ENCODE measurements around the gene TRMT10C.
"Not testable (repeated sequence)": the region's sequence is repeated elsewhere in the genome, so short reads cannot be mapped to it uniquely, and the experiment has no call there.

The TRMT10C gene

GRCh38 chr3:101548527-101549105, 13.1 kb upstream of the TRMT10C start:
- DNase-seq (ENCODE audit: low spot score): no peak
- in situ Hi-C loops (cut with MboI; ENCODE audit: low pct_unique_long_range_greater_than_20kb, low sequenced_read_pairs, unreplicated experiment): no loop called here
- no peak for TF ChIP-seq CTCF (IDR thresholded peaks at IDR 0.05; ENCODE audit: extremely low read depth, insufficient read depth, missing control alignments)

DNA sequence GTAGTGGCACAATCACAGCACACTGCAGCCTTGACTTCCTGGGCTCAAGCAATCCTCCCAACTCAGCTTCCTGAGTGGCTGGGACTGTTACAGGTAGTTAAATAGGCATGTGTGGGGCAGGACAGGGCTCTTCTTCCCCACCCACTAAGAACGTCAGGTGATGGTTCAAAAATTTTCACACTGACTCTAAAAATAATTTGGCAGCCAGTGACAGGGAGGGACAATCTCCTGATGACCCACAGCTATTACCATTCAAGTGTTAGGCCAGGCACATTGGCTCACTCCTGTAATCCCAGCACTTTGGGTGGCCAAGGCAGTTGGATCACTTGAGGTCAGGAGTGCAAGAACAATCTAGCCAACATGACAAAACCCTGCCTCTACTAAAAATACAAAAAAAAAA, 12.2 kb upstream of the TRMT10C start:
- no peak for DNase-seq (ENCODE audit: low spot score)
- in situ Hi-C loops (cut with MboI; ENCODE audit: low pct_unique_long_range_greater_than_20kb, low sequenced_read_pairs, unreplicated experiment): no loop called here
- no peak for TF ChIP-seq CTCF (IDR thresholded peaks at IDR 0.05; ENCODE audit: extremely low read depth, insufficient read depth, missing control alignments)

GRCh38 chr3:101551359-101552081, 10.1 kb upstream of the TRMT10C start:
- DNase-seq (ENCODE audit: low spot score); in situ Hi-C loops (cut with MboI; ENCODE audit: low pct_unique_long_range_greater_than_20kb, low sequenced_read_pairs, unreplicated experiment): not testable (repeated sequence)

DNA sequence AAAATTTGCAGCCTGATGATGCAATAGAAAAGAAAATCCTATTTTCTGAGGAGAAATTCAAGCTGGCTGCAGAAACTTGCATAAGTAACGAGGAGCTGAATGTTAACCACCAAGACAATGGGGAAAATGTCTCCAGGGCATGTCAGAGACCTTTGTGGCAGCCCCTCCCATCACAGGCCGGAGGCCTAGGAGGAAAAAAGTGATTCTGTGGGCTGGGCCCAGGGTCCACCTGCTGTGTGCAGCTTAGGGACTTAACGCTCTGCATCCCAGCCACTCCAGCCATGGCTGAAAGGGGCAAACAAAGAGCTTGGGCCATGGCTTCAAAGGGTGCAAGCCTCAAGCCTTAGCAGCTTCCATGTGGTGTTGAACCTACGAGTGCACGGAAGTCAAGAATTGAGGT, 8.3 kb upstream of the TRMT10C start:
- in situ Hi-C loops (cut with MboI; ENCODE audit: low pct_unique_long_range_greater_than_20kb, low sequenced_read_pairs, unreplicated experiment): not testable (repeated sequence)

GRCh38 chr3:101556064-101556463, 5.6 kb upstream of the TRMT10C start:
- no peak for TF ChIP-seq CTCF (IDR thresholded peaks at IDR 0.05; ENCODE audit: extremely low read depth, insufficient read depth, missing control alignments)
- DNase-seq (ENCODE audit: low spot score): no peak
- in situ Hi-C loops (cut with MboI; ENCODE audit: low pct_unique_long_range_greater_than_20kb, low sequenced_read_pairs, unreplicated experiment): no loop called here

More for the DNA sequence above, 8.3 kb upstream of the TRMT10C start:
- not testable (repeated sequence) for DNase-seq (ENCODE audit: low spot score)

DNA sequence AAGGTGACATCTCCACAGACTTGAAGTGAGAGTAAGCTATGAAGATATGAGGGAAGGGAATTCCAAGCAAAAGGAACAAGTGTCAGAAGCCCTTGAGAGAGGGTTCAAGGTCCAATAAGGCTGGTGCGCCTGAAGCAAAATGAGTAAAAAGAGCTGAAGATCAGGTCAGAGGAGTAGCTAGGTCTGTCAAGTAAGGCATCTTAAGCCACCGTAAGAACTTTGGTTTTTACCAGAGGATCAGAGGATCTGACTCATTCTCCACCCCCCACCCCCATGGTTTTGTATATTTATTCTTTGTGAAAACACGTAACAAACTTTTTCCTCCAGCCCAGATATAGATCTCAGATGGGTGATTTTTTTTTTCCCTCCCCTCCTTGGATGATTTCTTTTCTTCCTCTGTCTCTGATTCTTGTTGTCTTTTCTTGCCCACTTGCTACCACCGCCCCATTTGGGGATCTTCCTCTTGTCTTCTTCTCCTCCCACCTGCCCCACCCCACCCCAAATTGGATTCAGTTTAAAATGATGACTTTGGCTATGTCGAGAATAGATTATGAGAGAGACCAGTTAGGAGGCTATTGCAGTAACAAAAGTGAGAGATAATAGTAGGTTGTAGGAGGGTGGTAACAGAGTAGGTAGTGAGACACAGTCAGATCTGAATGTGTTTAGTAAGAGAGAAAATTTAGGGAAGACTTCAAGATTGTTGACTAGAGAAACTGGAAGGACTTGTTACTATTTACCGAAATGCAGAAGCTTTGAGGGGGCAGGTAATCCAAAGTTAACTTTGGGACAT, 6.1 kb downstream of the TRMT10C start:
- in situ Hi-C loops (cut with MboI; ENCODE audit: low pct_unique_long_range_greater_than_20kb, low sequenced_read_pairs, unreplicated experiment): no loop called here
- DNase-seq (ENCODE audit: low spot score): no peak

More for the DNA sequence above, 6.1 kb downstream of the TRMT10C start:
- TF ChIP-seq CTCF (IDR thresholded peaks at IDR 0.05; ENCODE audit: extremely low read depth, insufficient read depth, missing control alignments): no peak

Measured in GM13977 (cell line).